ENCODE data around the gene DNASE1L3. TPM values are rescaled to one million over a fixed set of nuclear protein-coding genes. Genes with fewer than 3 reads are reported as not detected.

The DNASE1L3 gene
- total RNA-seq, 4 donors from 2014 or later: 1.1 to 20.5 (median 3.8) TPM

DNA sequence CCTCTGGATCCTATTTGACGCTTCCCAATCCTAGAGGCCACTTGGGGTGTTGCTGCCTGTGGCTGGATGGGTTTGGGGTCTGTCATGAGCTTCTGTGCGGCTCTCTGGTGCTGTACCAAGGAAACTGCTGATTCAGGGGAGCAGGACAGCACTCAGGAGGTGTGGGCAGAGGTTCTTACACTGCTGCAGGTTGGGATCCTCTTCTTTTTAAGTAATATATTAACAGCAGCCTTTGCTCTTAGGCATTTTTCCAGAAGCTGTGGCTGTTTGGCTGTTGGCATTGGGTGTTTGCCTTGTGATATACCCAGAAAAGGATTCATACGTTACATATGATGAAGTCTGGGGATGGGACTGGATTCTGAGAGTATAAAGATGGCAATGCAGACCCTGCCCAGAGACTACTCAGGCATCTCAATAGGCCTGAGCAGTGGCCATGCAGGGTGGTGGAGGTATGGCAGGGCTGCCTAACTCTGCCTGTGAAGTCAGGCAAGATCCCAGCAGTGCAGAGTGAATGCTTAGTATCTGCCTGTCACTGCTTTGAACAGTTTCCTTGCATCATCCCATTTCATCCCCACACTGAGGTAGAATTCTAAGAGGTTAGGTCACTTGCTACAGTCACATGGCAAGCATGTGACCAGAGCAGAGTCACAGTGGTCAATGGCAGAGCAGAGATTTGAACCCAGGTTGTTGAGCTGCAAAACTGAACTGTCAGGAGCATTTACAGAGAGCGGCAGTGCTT is 30.7 kb upstream of the DNASE1L3 start:
- DNase-seq (ENCODE audit: low spot score): no peak
- TF ChIP-seq, protein P1, sequence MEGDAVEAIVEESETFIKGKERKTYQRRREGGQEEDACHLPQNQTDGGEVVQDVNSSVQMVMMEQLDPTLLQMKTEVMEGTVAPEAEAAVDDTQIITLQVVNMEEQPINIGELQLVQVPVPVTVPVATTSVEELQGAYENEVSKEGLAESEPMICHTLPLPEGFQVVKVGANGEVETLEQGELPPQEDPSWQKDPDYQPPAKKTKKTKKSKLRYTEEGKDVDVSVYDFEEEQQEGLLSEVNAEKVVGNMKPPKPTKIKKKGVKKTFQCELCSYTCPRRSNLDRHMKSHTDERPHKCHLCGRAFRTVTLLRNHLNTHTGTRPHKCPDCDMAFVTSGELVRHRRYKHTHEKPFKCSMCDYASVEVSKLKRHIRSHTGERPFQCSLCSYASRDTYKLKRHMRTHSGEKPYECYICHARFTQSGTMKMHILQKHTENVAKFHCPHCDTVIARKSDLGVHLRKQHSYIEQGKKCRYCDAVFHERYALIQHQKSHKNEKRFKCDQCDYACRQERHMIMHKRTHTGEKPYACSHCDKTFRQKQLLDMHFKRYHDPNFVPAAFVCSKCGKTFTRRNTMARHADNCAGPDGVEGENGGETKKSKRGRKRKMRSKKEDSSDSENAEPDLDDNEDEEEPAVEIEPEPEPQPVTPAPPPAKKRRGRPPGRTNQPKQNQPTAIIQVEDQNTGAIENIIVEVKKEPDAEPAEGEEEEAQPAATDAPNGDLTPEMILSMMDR (IDR thresholded peaks at IDR 0.05): no peak
- no peak for ATAC-seq (ENCODE audit: low FRiP score)

DNA sequence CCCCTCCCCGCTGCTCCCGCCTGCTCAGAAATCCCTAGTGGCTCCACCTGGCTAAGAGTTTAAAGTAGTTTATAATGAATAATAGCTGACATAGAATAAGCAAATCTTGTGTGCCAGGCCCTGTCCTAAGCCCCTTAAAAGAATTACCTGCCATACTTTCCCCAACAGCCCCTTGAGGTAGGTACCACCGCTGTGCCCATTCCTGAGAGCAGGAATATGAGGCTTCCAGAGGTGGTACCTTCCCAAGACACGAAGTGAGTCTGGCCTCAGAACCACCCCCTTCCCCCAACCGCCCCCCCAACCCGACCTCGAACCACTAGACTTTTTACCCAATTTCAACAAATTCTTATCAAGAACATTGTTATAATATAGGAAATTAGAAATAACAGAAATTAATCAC is 28.1 kb upstream of the DNASE1L3 start:
- ATAC-seq (ENCODE audit: low FRiP score): no peak
- TF ChIP-seq, protein P1 (IDR thresholded peaks at IDR 0.05): no peak
- no peak for DNase-seq (ENCODE audit: low spot score)

DNA sequence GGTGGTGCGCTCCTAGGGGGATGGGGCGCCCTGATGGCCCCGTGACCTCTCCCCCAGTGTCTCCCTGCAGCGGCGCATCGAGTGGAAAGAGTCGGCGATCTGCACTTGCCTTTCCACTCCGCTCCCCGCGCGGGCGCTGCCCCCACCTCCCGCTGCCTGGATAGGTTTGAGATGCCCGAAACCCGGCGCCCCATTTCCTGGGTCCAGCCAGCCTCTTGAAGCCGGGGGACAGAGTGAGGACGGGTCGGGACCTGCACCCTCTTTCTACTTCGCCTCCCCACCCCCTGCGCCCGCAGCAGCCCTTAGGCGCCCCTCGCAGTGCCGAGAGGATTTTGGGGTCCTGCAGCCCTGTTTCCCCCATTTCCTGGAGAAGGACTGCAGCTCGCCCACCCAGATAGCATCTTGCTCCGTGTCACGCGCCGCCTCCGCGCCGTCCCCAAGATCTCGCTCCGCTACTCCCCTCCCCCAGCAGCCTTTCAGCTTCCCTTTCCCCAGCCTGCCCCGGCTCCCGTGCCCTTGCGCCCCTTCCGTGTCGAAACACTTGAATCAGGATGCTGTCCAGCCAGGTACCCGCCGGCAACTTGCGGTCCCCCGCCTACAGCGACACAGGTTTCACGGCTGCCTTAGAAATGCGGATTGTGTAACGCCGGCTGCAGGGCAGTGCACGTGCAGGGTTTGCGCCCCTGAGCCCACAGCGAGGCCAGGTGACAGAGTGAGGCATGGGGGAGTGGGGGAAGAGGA is 27.3 kb upstream of the DNASE1L3 start:
- TF ChIP-seq, protein P1 (IDR thresholded peaks at IDR 0.05): no peak
- ATAC-seq (ENCODE audit: low FRiP score) (peak; percentile 73), DNase-seq (ENCODE audit: low spot score) (no peak)

DNA sequence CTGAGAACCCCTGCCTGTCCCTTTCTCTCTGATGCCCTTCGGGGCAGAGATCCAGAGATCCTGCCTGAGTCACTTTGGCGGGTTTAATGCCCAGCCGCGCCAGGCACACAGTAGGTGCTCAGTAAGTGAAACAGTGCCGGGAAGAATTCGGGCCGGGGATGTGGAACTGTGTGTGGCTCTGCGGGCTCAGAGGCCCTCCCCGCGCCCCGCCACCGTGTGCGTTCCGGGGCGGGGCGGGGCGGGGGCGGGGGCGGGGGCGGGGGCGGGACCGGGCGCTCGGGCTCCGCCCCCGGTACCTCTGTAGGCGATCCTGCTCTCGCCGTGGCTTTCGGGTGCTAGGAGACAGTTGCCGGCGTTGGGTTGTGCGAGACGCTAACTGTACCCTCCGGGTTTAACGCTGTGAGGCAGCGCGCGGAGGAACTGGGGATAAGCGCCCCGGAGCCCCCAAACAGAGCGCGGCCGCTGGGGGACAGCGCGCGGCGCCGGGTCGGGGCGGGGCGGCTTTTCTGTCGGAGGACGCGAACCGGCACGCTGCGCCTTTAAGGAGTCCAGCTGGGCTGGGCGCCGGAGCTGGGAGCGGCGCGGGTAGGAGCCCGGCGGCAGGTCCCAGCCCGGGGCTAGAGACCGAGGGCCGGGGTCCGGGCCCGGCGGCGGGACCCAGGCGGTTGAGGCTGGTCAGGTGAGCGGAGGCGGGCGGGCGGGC is 26.6 kb upstream of the DNASE1L3 start, which contains the start of gene ABHD6:
TSS of gene ABHD6 (plus strand) at position 555 of the 703 bp plus-strand sequence. CDS start 18,795 bp downstream, outside the sequence.
- DNase-seq (ENCODE audit: low spot score) (peak; percentile 47), ATAC-seq (ENCODE audit: low FRiP score) (peak; percentile 91)
- TF ChIP-seq, protein P1 (IDR thresholded peaks at IDR 0.05): no peak

DNA sequence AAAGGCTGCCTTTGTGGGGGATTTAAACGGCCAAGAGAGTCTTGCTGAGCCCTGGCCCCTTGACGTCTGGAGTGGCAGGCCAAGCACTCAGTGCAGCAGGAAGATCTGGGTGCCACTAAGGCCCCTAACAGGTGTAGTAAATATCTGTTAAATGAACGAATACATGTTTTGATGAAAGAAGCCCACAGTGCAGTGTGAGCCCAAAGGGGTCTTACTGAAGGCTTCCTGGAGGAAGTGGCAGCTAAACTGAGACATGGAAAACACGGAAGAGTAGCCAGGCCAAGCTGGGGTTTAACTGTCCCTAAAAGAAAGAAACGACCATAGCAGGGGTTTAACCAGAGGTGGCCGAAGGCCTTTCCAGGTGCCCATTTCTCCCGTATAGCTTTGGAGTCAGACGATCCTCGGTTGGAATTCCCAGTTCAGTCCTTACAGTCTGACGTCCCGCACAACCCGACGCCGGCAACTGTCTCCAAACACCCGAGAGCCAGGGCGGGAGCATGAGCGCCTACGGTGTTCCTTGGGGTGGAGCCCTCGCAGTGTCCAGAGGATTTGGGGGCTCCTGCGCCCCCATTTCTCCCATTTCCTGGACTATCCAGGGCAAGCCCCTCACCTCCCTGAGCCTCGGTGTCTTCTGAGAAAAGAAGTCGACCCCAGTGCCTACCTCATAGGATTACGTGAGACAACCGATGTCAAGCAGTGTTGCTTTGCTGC is 25.9 kb upstream of the DNASE1L3 start:
- DNase-seq (ENCODE audit: low spot score): no peak
- TF ChIP-seq, protein P1 (IDR thresholded peaks at IDR 0.05): no peak
- no peak for ATAC-seq (ENCODE audit: low FRiP score)

DNA sequence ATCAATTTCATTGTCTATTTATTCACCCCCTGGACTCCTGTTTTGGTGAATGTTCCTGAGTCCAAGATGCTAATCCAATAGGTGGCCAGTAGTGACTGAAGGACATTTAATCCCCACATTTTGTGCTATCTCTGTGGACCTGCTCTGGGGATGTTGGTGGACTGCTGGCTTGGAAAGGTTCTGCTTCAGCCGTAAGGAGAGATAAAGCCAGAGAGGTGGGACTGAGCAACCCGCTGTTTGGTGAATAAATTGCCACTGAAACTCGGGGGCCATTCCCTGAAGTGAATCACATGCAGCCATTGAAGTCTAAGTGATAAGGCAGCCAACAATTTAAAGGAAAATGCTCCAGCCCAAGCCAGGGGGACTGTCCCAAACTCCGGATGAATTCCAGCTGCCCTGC is 25.2 kb upstream of the DNASE1L3 start:
- no peak for DNase-seq (ENCODE audit: low spot score)
- ATAC-seq (ENCODE audit: low FRiP score): no peak
- TF ChIP-seq, protein P1 (IDR thresholded peaks at IDR 0.05): no peak
